K562 (cell line): ENCODE measurements around the gene ZDHHC12. TPM values are rescaled to one million over a fixed set of nuclear protein-coding genes. Genes with fewer than 3 reads are reported as not detected.

ENCODE experiments used
- ATAC-seq: fragments of 200-7000 bp; cut with Tn5 transposase; 3 replicates; pipeline ENCODE4 v1.9.1; 2020; ENCODE audit warnings: moderate library complexity
- BruUV-seq: library from RNA; stranded (reverse); fragments of 400-500 nt; replicated peaks from 2 replicates; lab custom pipeline; 2021; lab: Mats Ljungman, UMichigan
- CTCF ChIA-PET: fragments of 300-600 bp; formaldehyde crosslinking; extraction: SDS; loops from one replicate; lab custom pipeline; 2021; ENCODE audit warnings: low intra/inter-chr PET ratio; lab: Yijun Ruan, JAX
- POLR2A ChIA-PET: fragments of 300-600, 350-650 bp; sonication (Branson Sonifier 250); formaldehyde crosslinking; extraction: SDS; loops from one replicate; lab custom pipeline; 2021; ENCODE audit warnings: antibody characterized with exemption, inconsistent platforms; lab: Yijun Ruan, JAX
- DNase-seq, 4 experiments: peaks; one replicate each; pipeline versions ENCODE4 v3.0.0 to v3.0.0-alpha.2; 2011 to 2018; ENCODE audit warnings: low spot score in 3 of 4, mixed read lengths in 3 of 4; ENCODE audit errors: extremely low read depth in 1 of 4
- FAIRE-seq: peaks from 2 replicates; lab custom pipeline; 2011; peaks lifted over from hg19 to GRCh38; lab: Jason Lieb, UNC
- H2AFZ ChIP-seq: 2 replicates; pipeline ENCODE4 v1.6.0; 2011; ENCODE audit warnings: low read depth, low read length, control low read depth, inconsistent platforms
- H3K27ac ChIP-seq: fragments of 200-600 bp; 3 replicates; pipeline ENCODE4 v1.8.0; 2011; ENCODE audit warnings: low read depth, mild to moderate bottlenecking, control low read depth, inconsistent platforms, low read length, moderate library complexity, mixed read lengths; ENCODE audit errors: extremely low read depth
- H3K27me3 ChIP-seq, 2 experiments: fragments of 300-600 bp in 1 of 2; 2 replicates in 1 of 2; 3 replicates in 1 of 2; pipeline versions ENCODE4 v1.6.0 to v1.8.0; 2011; ENCODE audit warnings: inconsistent platforms in 2 of 2, low read length in 2 of 2, mild to moderate bottlenecking in 1 of 2, mixed read lengths in 1 of 2, moderate library complexity in 1 of 2; ENCODE audit not compliant: control insufficient read depth in 2 of 2, insufficient read depth in 2 of 2
- H3K36me3 ChIP-seq: fragments of 300-600 bp; 3 replicates; pipeline ENCODE4 v1.8.0; 2011; ENCODE audit warnings: mild to moderate bottlenecking, low read length, inconsistent platforms; ENCODE audit not compliant: control insufficient read depth, insufficient read depth
- H3K4me1 ChIP-seq, 2 experiments: fragments of 200-600 bp in 1 of 2; replicated peaks in 1 of 2; 2 replicates in 1 of 2; 3 replicates in 1 of 2; pipeline versions ENCODE4 v1.5.1 to v1.8.0; 2011; ENCODE audit warnings: inconsistent platforms in 2 of 2, low read length in 2 of 2, mild to moderate bottlenecking in 1 of 2, mixed read lengths in 1 of 2, moderate library complexity in 1 of 2; ENCODE audit not compliant: control insufficient read depth in 2 of 2, insufficient read depth in 2 of 2
- H3K4me2 ChIP-seq: 2 replicates; pipeline ENCODE4 v1.6.1; 2011; ENCODE audit warnings: low read length, control low read depth, inconsistent platforms, mixed read lengths; ENCODE audit not compliant: insufficient read depth
- H3K4me3 ChIP-seq: fragments of 200-600 bp; sonication (generic), shearing (Covaris generic); 2 replicates; pipeline ENCODE4 v1.5.1; 2016; ENCODE audit warnings: control low read depth, inconsistent platforms
- H3K79me2 ChIP-seq: fragments of 200-600 bp; 3 replicates; pipeline ENCODE4 v1.8.0; 2011; ENCODE audit warnings: low read length, inconsistent platforms; ENCODE audit not compliant: control insufficient read depth, insufficient read depth
- H3K9ac ChIP-seq, 2 experiments: 2 replicates each; pipeline versions ENCODE4 v1.6.0 to v1.6.1; 2011; ENCODE audit warnings: low read depth in 2 of 2, low read length in 2 of 2, control low read depth in 1 of 2, inconsistent platforms in 1 of 2, mild to moderate bottlenecking in 1 of 2, mixed read lengths in 1 of 2; ENCODE audit not compliant: insufficient read depth in 1 of 2
- H3K9me1 ChIP-seq: one replicate; pipeline ENCODE4 v1.6.0; 2011; ENCODE audit warnings: inconsistent platforms, mild to moderate bottlenecking, low read length, moderate library complexity; ENCODE audit not compliant: control insufficient read depth, insufficient read depth
- H3K9me3 ChIP-seq: replicated peaks from 2 replicates; pipeline ENCODE4 v1.5.1; 2011; ENCODE audit warnings: low read depth, low read length, inconsistent platforms; ENCODE audit not compliant: control insufficient read depth, insufficient read depth
- H4K20me1 ChIP-seq: replicated peaks from 2 replicates; pipeline ENCODE4 v1.6.1; 2011; ENCODE audit warnings: low read length, inconsistent platforms, mixed read lengths; ENCODE audit not compliant: control insufficient read depth, insufficient read depth
- BHLHE40 ChIP-seq: IDR thresholded peaks from 2 replicates; pipeline ENCODE4 v1.6.1; 2011; ENCODE audit warnings: low read length, improper control_type of control experiment
- COPS2 ChIP-seq: fragments of 450-650 bp; conservative IDR thresholded peaks from 2 replicates; pipeline ENCODE4 v1.6.1; 2016; ENCODE audit warnings: mild to moderate bottlenecking, moderate library complexity
- E2F3 ChIP-seq: fragments of 250-450 bp; sonication (Bioruptor Pico); IDR thresholded peaks from 2 replicates; pipeline ENCODE4 v1.4.0; 2020; ENCODE audit warnings: mild to moderate bottlenecking
- EHMT2 ChIP-seq: fragments of 450-650 bp; IDR thresholded peaks from 2 replicates; pipeline ENCODE4 v1.6.1; 2018; ENCODE audit warnings: antibody characterized with exemption
- FOXJ3 ChIP-seq: sonication (generic); formaldehyde crosslinking; IDR thresholded peaks from 2 replicates; pipeline ENCODE4 v1.4.0; 2020; ENCODE audit warnings: mild to moderate bottlenecking, missing genetic modification reagents
- JUND ChIP-seq, 2 experiments: IDR thresholded peaks; 2 replicates in 1 of 2; 3 replicates in 1 of 2; pipeline ENCODE4 v1.6.1; 2011; ENCODE audit warnings: borderline replicate concordance in 2 of 2, low read depth in 2 of 2, low read length in 2 of 2, improper control_type of control experiment in 1 of 2, missing biosample characterization in 1 of 2, missing genetic modification characterization in 1 of 2, missing genetic modification reagents in 1 of 2
- POLR2A ChIP-seq: fragments of 450-650 bp; conservative IDR thresholded peaks from 2 replicates; pipeline ENCODE4 v1.6.1; 2016
- RFX7 ChIP-seq: fragments of 250-450 bp; sonication (Bioruptor Pico); IDR thresholded peaks from 2 replicates; pipeline ENCODE4 v1.5.1; 2021; ENCODE audit warnings: mild to moderate bottlenecking
- ZNF12 ChIP-seq: sonication (generic); formaldehyde crosslinking; IDR thresholded peaks from 2 replicates; pipeline ENCODE4 v1.4.0; 2020; ENCODE audit warnings: mild to moderate bottlenecking, missing genetic modification reagents
- ZNF124 ChIP-seq: sonication (generic); formaldehyde crosslinking; IDR thresholded peaks from 2 replicates; pipeline ENCODE4 v1.8.1; 2022; ENCODE audit warnings: missing genetic modification reagents
- WGBS: fragments of 100-300 bp; shearing (Covaris generic); methylation state at CpG from one replicate; pipeline ENCODE4 v1.1.6; 2016; ENCODE audit warnings: low coverage, mixed read lengths; ENCODE audit not compliant: insufficient coverage; ENCODE audit errors: missing lambda C conversion rate; 5-methylcytosine and 5-hydroxymethylcytosine counted together
- in situ Hi-C: fragments of 300-500 bp; cut with MboI; formaldehyde crosslinking; loops from 4 replicates; pipeline ENCODE4 v1.15.0; 2018; ENCODE audit warnings: inconsistent platforms, mixed read lengths
- intact Hi-C: fragments of 100-400 bp; cut with micrococcal nuclease; formaldehyde crosslinking; loops from 2 replicates; pipeline ENCODE4 v1.14.2; 2022
- polyA plus RNA-seq, 8 experiments: library from polyadenylated mRNA; depleted of rRNA in 4 of 8; stranded (reverse) in 5 of 8; unstranded in 3 of 8; fragments of >200 nt; fragmentation: Nextera tagmentation in 2 of 8; fragmentation: Illumina TruSeq in 1 of 8; extraction: Ambion mirVana in 2 of 8; extraction: Trizol in 1 of 8; gene quantifications; 2 replicates each; pipeline versions ENCODE4 v1.2.1 to v1.2.3, GENCODE V29; 2011 to 2014; ENCODE audit warnings: inconsistent platforms in 1 of 8, missing spikeins in 1 of 8
- total RNA-seq, 7 experiments: library from RNA; depleted of rRNA in 6 of 7; stranded (reverse); fragments of >200 nt in 6 of 7; fragmentation: Illumina TruSeq in 2 of 7; extraction: Trizol in 2 of 7; gene quantifications; 2 replicates each; pipeline versions ENCODE4 v1.2.1 to v1.2.3, GENCODE V29; 2011 to 2021; ENCODE audit warnings: low replicate concordance in 1 of 7
- TF ChIP-seq, protein P1 (sequence below): fragments of 450-650 bp; IDR thresholded peaks from 2 replicates; pipeline ENCODE4 v1.6.1; 2017; ENCODE audit warnings: antibody characterized with exemption, mild to moderate bottlenecking
- TF ChIP-seq, protein P2 (sequence below): fragments of 250-450 bp; sonication (Bioruptor Pico); IDR thresholded peaks from 2 replicates; pipeline ENCODE4 v1.8.0; 2022; ENCODE audit warnings: moderate library complexity, mild to moderate bottlenecking, inconsistent platforms
- TF ChIP-seq, protein P3 (sequence below), 2 experiments: IDR thresholded peaks; 2 replicates each; pipeline ENCODE4 v1.6.1; 2012; ENCODE audit warnings: improper control_type of control experiment in 2 of 2, low read depth in 2 of 2, low read length in 2 of 2, borderline replicate concordance in 1 of 2

ZDHHC12 gene
- total and polyA plus RNA-seq, 9 of the 15 experiments (the other 6 are each of a cell fraction or from before 2014, with no cell fraction given): 0.21 to 38.0 (median 13.8) TPM

DNA sequence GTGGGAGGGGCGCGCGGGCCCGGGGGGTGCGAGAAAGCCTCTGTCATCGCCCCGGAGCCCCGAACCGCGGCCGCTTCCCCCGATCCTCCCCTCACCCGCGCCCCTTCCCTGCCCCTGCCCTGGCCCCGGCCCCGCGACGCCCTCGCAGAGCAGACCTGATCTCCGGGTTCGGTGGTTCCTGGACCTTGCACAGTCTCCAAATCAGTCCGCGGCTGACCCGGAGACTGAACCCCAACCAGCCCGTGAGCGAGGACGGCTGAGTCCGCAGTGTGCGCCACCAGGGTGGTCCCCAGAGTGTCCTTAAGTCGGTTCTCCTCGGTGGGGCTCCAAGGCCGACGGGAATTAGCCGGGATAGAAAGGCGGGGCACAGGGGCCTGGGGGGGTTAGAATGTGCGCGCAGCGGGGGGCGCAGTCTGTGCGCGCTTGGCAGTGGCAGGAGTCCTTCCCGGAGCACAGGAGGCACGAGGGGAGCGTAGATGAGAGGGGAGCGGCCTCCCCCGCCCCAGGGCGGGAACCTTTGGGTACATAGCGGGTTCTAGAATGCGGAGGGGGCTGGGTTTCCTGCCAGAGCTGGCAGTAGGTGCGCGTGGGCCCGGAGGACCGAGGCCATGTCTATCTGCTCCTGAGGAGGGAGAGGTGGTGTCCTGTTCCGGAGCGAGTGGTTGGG, 20.8 kb downstream of the ZDHHC12 start (continued):
- TF ChIP-seq, protein P1, sequence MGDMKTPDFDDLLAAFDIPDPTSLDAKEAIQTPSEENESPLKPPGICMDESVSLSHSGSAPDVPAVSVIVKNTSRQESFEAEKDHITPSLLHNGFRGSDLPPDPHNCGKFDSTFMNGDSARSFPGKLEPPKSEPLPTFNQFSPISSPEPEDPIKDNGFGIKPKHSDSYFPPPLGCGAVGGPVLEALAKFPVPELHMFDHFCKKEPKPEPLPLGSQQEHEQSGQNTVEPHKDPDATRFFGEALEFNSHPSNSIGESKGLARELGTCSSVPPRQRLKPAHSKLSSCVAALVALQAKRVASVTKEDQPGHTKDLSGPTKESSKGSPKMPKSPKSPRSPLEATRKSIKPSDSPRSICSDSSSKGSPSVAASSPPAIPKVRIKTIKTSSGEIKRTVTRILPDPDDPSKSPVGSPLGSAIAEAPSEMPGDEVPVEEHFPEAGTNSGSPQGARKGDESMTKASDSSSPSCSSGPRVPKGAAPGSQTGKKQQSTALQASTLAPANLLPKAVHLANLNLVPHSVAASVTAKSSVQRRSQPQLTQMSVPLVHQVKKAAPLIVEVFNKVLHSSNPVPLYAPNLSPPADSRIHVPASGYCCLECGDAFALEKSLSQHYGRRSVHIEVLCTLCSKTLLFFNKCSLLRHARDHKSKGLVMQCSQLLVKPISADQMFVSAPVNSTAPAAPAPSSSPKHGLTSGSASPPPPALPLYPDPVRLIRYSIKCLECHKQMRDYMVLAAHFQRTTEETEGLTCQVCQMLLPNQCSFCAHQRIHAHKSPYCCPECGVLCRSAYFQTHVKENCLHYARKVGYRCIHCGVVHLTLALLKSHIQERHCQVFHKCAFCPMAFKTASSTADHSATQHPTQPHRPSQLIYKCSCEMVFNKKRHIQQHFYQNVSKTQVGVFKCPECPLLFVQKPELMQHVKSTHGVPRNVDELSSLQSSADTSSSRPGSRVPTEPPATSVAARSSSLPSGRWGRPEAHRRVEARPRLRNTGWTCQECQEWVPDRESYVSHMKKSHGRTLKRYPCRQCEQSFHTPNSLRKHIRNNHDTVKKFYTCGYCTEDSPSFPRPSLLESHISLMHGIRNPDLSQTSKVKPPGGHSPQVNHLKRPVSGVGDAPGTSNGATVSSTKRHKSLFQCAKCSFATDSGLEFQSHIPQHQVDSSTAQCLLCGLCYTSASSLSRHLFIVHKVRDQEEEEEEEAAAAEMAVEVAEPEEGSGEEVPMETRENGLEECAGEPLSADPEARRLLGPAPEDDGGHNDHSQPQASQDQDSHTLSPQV: 0 out of 2 replicates have a peak, but pooled peaks have one; percentile 15
- TF ChIP-seq FOXJ3 (CRISPR knock-in tag) (no peak), BHLHE40 (no peak), RFX7 (CRISPR knock-in tag) (no peak)

DNA sequence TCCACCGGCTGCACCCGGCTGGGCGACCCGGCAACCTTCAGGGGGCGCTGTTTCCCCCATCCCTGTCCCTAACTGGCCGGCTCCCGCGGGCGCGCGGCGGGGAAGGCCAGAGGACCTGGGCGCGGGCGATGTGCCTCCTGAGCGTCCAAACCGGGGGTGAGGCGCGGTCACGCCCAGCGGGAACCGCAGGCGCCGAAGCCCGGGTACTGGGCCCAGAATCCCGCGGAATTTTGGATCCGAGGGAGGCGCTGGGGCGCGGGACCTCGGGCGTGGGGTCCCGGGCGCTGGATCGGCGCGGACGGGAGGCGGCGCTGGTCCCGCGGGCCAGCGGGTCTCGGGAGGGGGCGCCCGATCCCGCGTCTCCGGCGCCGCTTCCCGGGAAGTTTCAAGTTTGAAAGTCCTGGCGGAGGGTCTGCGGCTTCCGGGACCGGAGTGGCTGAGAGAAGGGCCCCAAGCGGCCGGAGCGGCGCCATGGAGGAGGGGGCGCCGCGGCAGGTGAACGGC, 21.4 kb downstream of the ZDHHC12 start, which contains the start of gene PKN3:
TSS of gene PKN3 (plus strand) at position 59 of the 504 bp plus-strand sequence. CDS start at position 472, 413 bp downstream.
- peak within 1 kb of the TSS; percentile 87 to 96 for H3K9ac ChIP-seq
- peak; percentile 91 for ATAC-seq
- in situ Hi-C loops (no loop called here), intact Hi-C loops (loop anchor here (5.0 kb wide), 1 partner anchor 55 kb away; no protein-coding TSS in a partner anchor)
- H3K4me3 ChIP-seq: peak within 1 kb of the TSS; percentile 69
- H3K9me1 ChIP-seq: no peaks in the 10 kb centered on the region
- 1% methylated on average over 35 of the region's 65 CpGs for WGBS
- H2AFZ ChIP-seq: peak within 1 kb of the TSS; percentile 93
- H3K27me3 ChIP-seq: no peaks in the 10 kb centered on the region
- FAIRE-seq: no peak
- H3K36me3 ChIP-seq: peaks cover 41% of the 10 kb centered on the region; the same call in 2 of the 3 replicates
- peaks cover 24% of the 10 kb centered on the region for H3K79me2 ChIP-seq
- peak within 1 kb of the TSS; percentile 71 for H3K27ac ChIP-seq
- H3K4me2 ChIP-seq: peak within 1 kb of the TSS; percentile 82
- H4K20me1 ChIP-seq: no peaks in the 10 kb centered on the region
- ChIA-PET POLR2A (interaction anchor here (0.5 to 3.1 kb wide), 11 partner anchors 9 to 1852 kb away, joined by 3 to 65 read pairs (median 3); partner anchors contain the start of gene ZDHHC12), CTCF (interaction anchor here (0.6 to 0.9 kb wide), 5 partner anchors 69 to 436 kb away, joined by 3 to 5 read pairs (median 3); no protein-coding TSS in a partner anchor)
- no TSS peak for BruUV-seq
- H3K9me3 ChIP-seq: no peaks in the 10 kb centered on the region
- peak; percentile 90 to 97 (median 92) for DNase-seq
- peaks cover 9 to 43% of the 10 kb centered on the region in 2 experiments for H3K4me1 ChIP-seq
- TF ChIP-seq EHMT2: no peak
- no peak; the same call in 1 of the 2 replicates for TF ChIP-seq ZNF12
- peak; percentile 41; the same call in 1 of the 2 replicates for TF ChIP-seq E2F3 (CRISPR knock-in tag)
- TF ChIP-seq, protein P2, sequence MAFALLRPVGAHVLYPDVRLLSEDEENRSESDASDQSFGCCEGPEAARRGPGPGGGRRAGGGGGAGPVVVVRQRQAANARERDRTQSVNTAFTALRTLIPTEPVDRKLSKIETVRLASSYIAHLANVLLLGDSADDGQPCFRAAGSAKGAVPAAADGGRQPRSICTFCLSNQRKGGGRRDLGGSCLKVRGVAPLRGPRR: no peak
- no peak for TF ChIP-seq ZNF124
- TF ChIP-seq JUND (IDR thresholded peaks at IDR 0.05; ENCODE audit: borderline replicate concordance, low read depth, low read length): peak; percentile 26; the same call in 1 of the 2 replicates
- TF ChIP-seq JUND (tag; IDR thresholded peaks at IDR 0.05; ENCODE audit: borderline replicate concordance, low read depth, low read length): no peak
- TF ChIP-seq, protein P3, sequence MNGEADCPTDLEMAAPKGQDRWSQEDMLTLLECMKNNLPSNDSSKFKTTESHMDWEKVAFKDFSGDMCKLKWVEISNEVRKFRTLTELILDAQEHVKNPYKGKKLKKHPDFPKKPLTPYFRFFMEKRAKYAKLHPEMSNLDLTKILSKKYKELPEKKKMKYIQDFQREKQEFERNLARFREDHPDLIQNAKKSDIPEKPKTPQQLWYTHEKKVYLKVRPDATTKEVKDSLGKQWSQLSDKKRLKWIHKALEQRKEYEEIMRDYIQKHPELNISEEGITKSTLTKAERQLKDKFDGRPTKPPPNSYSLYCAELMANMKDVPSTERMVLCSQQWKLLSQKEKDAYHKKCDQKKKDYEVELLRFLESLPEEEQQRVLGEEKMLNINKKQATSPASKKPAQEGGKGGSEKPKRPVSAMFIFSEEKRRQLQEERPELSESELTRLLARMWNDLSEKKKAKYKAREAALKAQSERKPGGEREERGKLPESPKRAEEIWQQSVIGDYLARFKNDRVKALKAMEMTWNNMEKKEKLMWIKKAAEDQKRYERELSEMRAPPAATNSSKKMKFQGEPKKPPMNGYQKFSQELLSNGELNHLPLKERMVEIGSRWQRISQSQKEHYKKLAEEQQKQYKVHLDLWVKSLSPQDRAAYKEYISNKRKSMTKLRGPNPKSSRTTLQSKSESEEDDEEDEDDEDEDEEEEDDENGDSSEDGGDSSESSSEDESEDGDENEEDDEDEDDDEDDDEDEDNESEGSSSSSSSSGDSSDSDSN (IDR thresholded peaks at IDR 0.05; ENCODE audit: borderline replicate concordance in 1 of 2, low read depth in 2 of 2, low read length in 2 of 2): no peak; a peak in 1 of 4 replicates
- TF ChIP-seq COPS2: no peak
- TF ChIP-seq POLR2A: peak; percentile 75
